ENCODE measurements around the gene CAND2.

DNA sequence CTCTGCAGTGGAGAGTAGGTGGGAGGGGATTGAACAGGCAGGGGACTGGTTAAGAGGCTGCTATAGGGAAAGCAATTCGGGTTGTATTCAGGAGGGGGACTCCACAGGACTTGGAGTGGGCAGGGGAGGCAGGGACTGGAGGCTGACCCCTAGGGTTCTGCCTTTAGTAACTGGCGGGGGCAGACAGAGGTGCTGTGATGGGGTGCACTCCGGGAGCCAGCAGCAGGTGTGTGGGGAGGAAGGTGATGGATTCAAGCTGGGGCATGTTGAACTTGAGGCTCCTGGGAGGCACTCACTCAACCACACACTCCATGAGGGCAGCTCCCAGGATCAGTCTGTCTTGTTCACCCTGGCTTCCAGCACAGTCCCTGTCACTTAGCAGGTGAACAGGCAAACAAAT, 12.5 kb downstream of the CAND2 start:
- TF ChIP-seq, protein P1, sequence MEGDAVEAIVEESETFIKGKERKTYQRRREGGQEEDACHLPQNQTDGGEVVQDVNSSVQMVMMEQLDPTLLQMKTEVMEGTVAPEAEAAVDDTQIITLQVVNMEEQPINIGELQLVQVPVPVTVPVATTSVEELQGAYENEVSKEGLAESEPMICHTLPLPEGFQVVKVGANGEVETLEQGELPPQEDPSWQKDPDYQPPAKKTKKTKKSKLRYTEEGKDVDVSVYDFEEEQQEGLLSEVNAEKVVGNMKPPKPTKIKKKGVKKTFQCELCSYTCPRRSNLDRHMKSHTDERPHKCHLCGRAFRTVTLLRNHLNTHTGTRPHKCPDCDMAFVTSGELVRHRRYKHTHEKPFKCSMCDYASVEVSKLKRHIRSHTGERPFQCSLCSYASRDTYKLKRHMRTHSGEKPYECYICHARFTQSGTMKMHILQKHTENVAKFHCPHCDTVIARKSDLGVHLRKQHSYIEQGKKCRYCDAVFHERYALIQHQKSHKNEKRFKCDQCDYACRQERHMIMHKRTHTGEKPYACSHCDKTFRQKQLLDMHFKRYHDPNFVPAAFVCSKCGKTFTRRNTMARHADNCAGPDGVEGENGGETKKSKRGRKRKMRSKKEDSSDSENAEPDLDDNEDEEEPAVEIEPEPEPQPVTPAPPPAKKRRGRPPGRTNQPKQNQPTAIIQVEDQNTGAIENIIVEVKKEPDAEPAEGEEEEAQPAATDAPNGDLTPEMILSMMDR (IDR thresholded peaks at IDR 0.05; ENCODE audit: insufficient read depth, low read length, poor library complexity, severe bottlenecking): no peak
- TF ChIP-seq EZH2phosphoT487 (conservative IDR thresholded peaks at IDR 0.05; ENCODE audit: low read length): no peak

All from SU-DHL-6 (cell line).